ENCODE measurements around the gene DDO.

Gene DDO

GRCh38 chr6:110363748-110364147, 51.6 kb downstream of the DDO start (continued):
- no peak for TF ChIP-seq CSRNP3 (CRISPR knock-in tag; IDR thresholded peaks at IDR 0.05)
- no peak for TF ChIP-seq CSDC2 (CRISPR knock-in tag; IDR thresholded peaks at IDR 0.05)
- TF ChIP-seq ZFP30 (CRISPR knock-in tag; IDR thresholded peaks at IDR 0.05): no peak
- TF ChIP-seq ESRRG (CRISPR knock-in tag; IDR thresholded peaks at IDR 0.05): no peak
- no peak for TF ChIP-seq ZNF565 (CRISPR knock-in tag; conservative IDR thresholded peaks at IDR 0.05; ENCODE audit: low read depth)
- no peak for TF ChIP-seq ZFP3 (CRISPR knock-in tag; IDR thresholded peaks at IDR 0.05)
- TF ChIP-seq BACH2 (CRISPR knock-in tag; IDR thresholded peaks at IDR 0.05; ENCODE audit: borderline replicate concordance): no peak
- TF ChIP-seq POU6F1 (CRISPR knock-in tag; IDR thresholded peaks at IDR 0.05; ENCODE audit: borderline replicate concordance, low read depth): no peak
- no peak for TF ChIP-seq OSR1 (CRISPR knock-in tag; IDR thresholded peaks at IDR 0.05)

GRCh38 chr6:110360676-110361075, 54.7 kb downstream of the DDO start:
- no peak for ATAC-seq
- TF ChIP-seq ZC3H10 (CRISPR knock-in tag; IDR thresholded peaks at IDR 0.05) (no peak), SNAI2 (CRISPR knock-in tag; IDR thresholded peaks at IDR 0.05) (no peak), TSHZ2 (CRISPR knock-in tag; IDR thresholded peaks at IDR 0.05) (no peak), ZNF70 (CRISPR knock-in tag; IDR thresholded peaks at IDR 0.05) (no peak), CSDC2 (CRISPR knock-in tag; IDR thresholded peaks at IDR 0.05) (no peak), POU6F1 (CRISPR knock-in tag; IDR thresholded peaks at IDR 0.05; ENCODE audit: borderline replicate concordance, low read depth) (no peak), OSR1 (CRISPR knock-in tag; IDR thresholded peaks at IDR 0.05) (no peak), ZNF8 (CRISPR knock-in tag; IDR thresholded peaks at IDR 0.05) (no peak), ZFP3 (CRISPR knock-in tag; IDR thresholded peaks at IDR 0.05) (no peak)

- ATAC-seq: no peak
- no peak for TF ChIP-seq ISL1 (CRISPR knock-in tag; IDR thresholded peaks at IDR 0.05)
- no peak for TF ChIP-seq TOX (CRISPR knock-in tag; IDR thresholded peaks at IDR 0.05; ENCODE audit: borderline replicate concordance)
- TF ChIP-seq BACH2 (CRISPR knock-in tag; IDR thresholded peaks at IDR 0.05; ENCODE audit: borderline replicate concordance): no peak
These were observed 55.8 kb downstream of the DDO start for GRCh38 chr6:110359556-110359955.

- no peak for ATAC-seq
- TF ChIP-seq CREB5 (CRISPR knock-in tag; IDR thresholded peaks at IDR 0.05; ENCODE audit: low read depth) (no peak), BACH2 (CRISPR knock-in tag; IDR thresholded peaks at IDR 0.05; ENCODE audit: borderline replicate concordance) (no peak), PATZ1 (CRISPR knock-in tag; IDR thresholded peaks at IDR 0.05; ENCODE audit: borderline replicate concordance) (no peak), CSDC2 (CRISPR knock-in tag; IDR thresholded peaks at IDR 0.05) (no peak), ZNF8 (CRISPR knock-in tag; IDR thresholded peaks at IDR 0.05) (no peak), CSRNP3 (CRISPR knock-in tag; IDR thresholded peaks at IDR 0.05) (no peak), ISL1 (CRISPR knock-in tag; IDR thresholded peaks at IDR 0.05) (no peak), TOX (CRISPR knock-in tag; IDR thresholded peaks at IDR 0.05; ENCODE audit: borderline replicate concordance) (no peak), ZNF70 (CRISPR knock-in tag; IDR thresholded peaks at IDR 0.05) (no peak), TCF4 (CRISPR knock-in tag; IDR thresholded peaks at IDR 0.05; ENCODE audit: borderline replicate concordance) (no peak), SNAI2 (CRISPR knock-in tag; IDR thresholded peaks at IDR 0.05) (no peak), GLIS3 (CRISPR knock-in tag; IDR thresholded peaks at IDR 0.05) (no peak), ZFP3 (CRISPR knock-in tag; IDR thresholded peaks at IDR 0.05) (no peak), POU6F1 (CRISPR knock-in tag; IDR thresholded peaks at IDR 0.05; ENCODE audit: borderline replicate concordance, low read depth) (no peak), OSR1 (CRISPR knock-in tag; IDR thresholded peaks at IDR 0.05) (no peak)
These were observed 56.7 kb downstream of the DDO start for GRCh38 chr6:110358553-110359160.

All from SK-N-SH treated with all-trans-retinoic acid at 6 μM for 48 hours (cell line).